ENCODE measurements around the gene UVSSA. TPM values are rescaled to one million over a fixed set of nuclear protein-coding genes. Genes with fewer than 3 reads are reported as not detected.

The UVSSA gene
- total and polyA plus RNA-seq, 2 experiments from 2014 or later, result 2.9 to 4.1 TPM

- Histone ChIP-seq H3K4me1 (ENCODE audit: insufficient read depth) (peaks cover 6% of the 10 kb centered on the region; the same call in 1 of the 2 replicates), H3K4me3 (no peak overlapping the region), H3K9me3 (ENCODE audit: low read depth) (no peaks in the 10 kb centered on the region), H3K27me3 (replicated peaks; ENCODE audit: insufficient read depth) (no peaks in the 10 kb centered on the region), H3K9me2 (ENCODE audit: insufficient read depth) (no peaks in the 10 kb centered on the region), H3K27ac (no peak overlapping the region), H2AFZ (no peak overlapping the region), H3K4me2 (ENCODE audit: unreplicated experiment) (no peak overlapping the region), H4K20me1 (ENCODE audit: insufficient read depth) (no peaks in the 10 kb centered on the region), H3K9ac (no peak overlapping the region), H3K79me2 (ENCODE audit: insufficient read depth) (peaks cover 43% of the 10 kb centered on the region), H3F3A (ENCODE audit: insufficient read depth) (peaks cover 37% of the 10 kb centered on the region), H3K36me3 (ENCODE audit: low read depth) (peaks cover 30% of the 10 kb centered on the region)
- in situ Hi-C loops (cut with MboI), result no loop called here
- WGBS, 2 experiments (ENCODE audit: low coverage in 1 of 2, low lambda C conversion rate in 2 of 2, missing lambda C conversion rate in 2 of 2), result 96 to 98% methylated on average over 16 to 20 of the region's 20 CpGs
- no peak for TF ChIP-seq EZH2phosphoT487 (IDR thresholded peaks at IDR 0.05; ENCODE audit: insufficient read depth, low read depth)
- TF ChIP-seq EZH2 (IDR thresholded peaks at IDR 0.05; ENCODE audit: insufficient read depth, poor library complexity, severe bottlenecking), result no peak
- no peak for DNase-seq
Measured at GRCh38 chr4:1340861-1341260, 6.1 kb upstream of the UVSSA start.

GRCh38 chr4:1342003-1342402 lies 5.0 kb upstream of the UVSSA start:
- Histone ChIP-seq H3F3A (ENCODE audit: insufficient read depth) (peaks cover 26% of the 10 kb centered on the region; the same call in 1 of the 2 replicates), H3K4me1 (ENCODE audit: insufficient read depth) (peaks cover 6% of the 10 kb centered on the region; the same call in 1 of the 2 replicates), H3K9me2 (ENCODE audit: insufficient read depth) (no peaks in the 10 kb centered on the region), H3K79me2 (ENCODE audit: insufficient read depth) (peaks cover 43% of the 10 kb centered on the region), H3K27me3 (replicated peaks; ENCODE audit: insufficient read depth) (no peaks in the 10 kb centered on the region), H4K20me1 (ENCODE audit: insufficient read depth) (no peaks in the 10 kb centered on the region), H2AFZ (no peak overlapping the region), H3K36me3 (ENCODE audit: low read depth) (peaks cover 22% of the 10 kb centered on the region), H3K4me2 (ENCODE audit: unreplicated experiment) (no peak overlapping the region), H3K9ac (no peak overlapping the region), H3K9me3 (ENCODE audit: low read depth) (no peaks in the 10 kb centered on the region), H3K27ac (no peak overlapping the region), H3K4me3 (no peak overlapping the region)
- in situ Hi-C loops (cut with MboI), result no loop called here
- 93 to 97% methylated on average over 1 of the region's 1 CpG for WGBS, 2 experiments (ENCODE audit: low coverage in 1 of 2, low lambda C conversion rate in 2 of 2, missing lambda C conversion rate in 2 of 2)
- peak; percentile 25 for DNase-seq
- TF ChIP-seq EZH2phosphoT487 (IDR thresholded peaks at IDR 0.05; ENCODE audit: insufficient read depth, low read depth), result no peak
- no peak for TF ChIP-seq EZH2 (IDR thresholded peaks at IDR 0.05; ENCODE audit: insufficient read depth, poor library complexity, severe bottlenecking)

GRCh38 chr4:1344696-1345095 lies 2.3 kb upstream of the UVSSA start:
- in situ Hi-C loops (cut with MboI), result no loop called here
- Histone ChIP-seq H3K36me3 (ENCODE audit: low read depth) (peaks cover 5% of the 10 kb centered on the region; the same call in 1 of the 2 replicates), H4K20me1 (ENCODE audit: insufficient read depth) (no peaks in the 10 kb centered on the region), H3K4me2 (ENCODE audit: unreplicated experiment) (no peak overlapping the region), H3K27me3 (replicated peaks; ENCODE audit: insufficient read depth) (no peaks in the 10 kb centered on the region), H3K79me2 (ENCODE audit: insufficient read depth) (peaks cover 57% of the 10 kb centered on the region), H3K9me3 (ENCODE audit: low read depth) (no peaks in the 10 kb centered on the region), H3K9me2 (ENCODE audit: insufficient read depth) (no peaks in the 10 kb centered on the region), H3K4me3 (no peak overlapping the region), H3F3A (ENCODE audit: insufficient read depth) (peaks cover 25% of the 10 kb centered on the region), H2AFZ (no peak overlapping the region), H3K4me1 (ENCODE audit: insufficient read depth) (peaks cover 15% of the 10 kb centered on the region), H3K27ac (no peak overlapping the region), H3K9ac (no peak overlapping the region)
- WGBS, 2 experiments (ENCODE audit: low coverage in 1 of 2, low lambda C conversion rate in 2 of 2, missing lambda C conversion rate in 2 of 2), result 94 to 96% methylated on average over 12 of the region's 12 CpGs
- DNase-seq, result peak; percentile 11
- TF ChIP-seq EZH2phosphoT487 (IDR thresholded peaks at IDR 0.05; ENCODE audit: insufficient read depth, low read depth), result no peak
- no peak for TF ChIP-seq EZH2 (IDR thresholded peaks at IDR 0.05; ENCODE audit: insufficient read depth, poor library complexity, severe bottlenecking)

DNA sequence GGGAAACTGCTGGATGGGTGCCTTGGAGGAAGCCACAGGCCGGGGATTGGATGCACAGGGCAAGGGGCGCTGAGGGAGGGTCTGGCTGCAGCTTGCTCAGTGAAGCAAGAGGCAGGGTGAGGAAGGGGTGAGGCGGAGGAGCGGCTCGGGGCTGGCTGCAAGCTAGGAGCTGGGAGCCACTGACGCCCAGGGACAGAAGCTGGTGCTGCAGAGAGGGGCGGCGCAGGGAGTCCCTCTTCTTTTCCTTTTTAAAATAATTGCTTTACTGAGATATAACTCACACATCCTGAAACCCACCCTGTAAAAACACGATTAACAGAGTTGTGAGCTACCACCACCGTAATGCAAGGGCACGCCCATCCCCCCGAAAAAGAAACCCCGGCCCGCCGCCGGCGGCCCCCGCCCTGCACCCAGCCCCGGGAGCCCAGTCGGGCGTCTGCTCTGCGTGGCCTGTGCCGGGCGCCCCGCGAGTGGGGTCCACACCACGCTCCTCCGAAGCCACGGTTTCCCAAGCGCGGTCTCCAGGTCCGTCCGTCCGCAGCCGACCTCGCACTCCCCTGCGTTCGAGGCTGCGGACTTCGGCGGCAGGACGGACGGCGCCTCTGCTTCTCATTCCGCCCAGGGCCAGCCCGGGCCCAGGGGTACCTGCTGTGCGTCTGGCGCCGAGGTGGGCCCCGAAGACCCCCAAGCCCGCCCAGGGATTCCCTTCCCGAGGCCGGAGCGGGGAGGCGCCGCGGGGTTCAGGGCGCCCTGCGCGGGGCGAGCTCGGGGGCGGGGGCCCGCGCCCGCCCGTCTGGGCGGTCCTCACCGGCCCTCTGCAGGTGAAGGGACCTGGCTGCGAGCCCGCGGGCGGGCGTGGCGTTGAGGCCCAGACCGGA lies 866 bp upstream of the UVSSA start:
- Histone ChIP-seq H3K27ac (peak overlapping the region; percentile 68), H3K9me3 (ENCODE audit: low read depth) (no peaks in the 10 kb centered on the region), H3F3A (ENCODE audit: insufficient read depth) (peaks cover 22% of the 10 kb centered on the region), H3K79me2 (ENCODE audit: insufficient read depth) (peaks cover 52% of the 10 kb centered on the region), H3K4me3 (peak overlapping the region; percentile 81), H4K20me1 (ENCODE audit: insufficient read depth) (no peaks in the 10 kb centered on the region), H3K27me3 (replicated peaks; ENCODE audit: insufficient read depth) (no peaks in the 10 kb centered on the region), H3K4me1 (ENCODE audit: insufficient read depth) (peaks cover 15% of the 10 kb centered on the region), H2AFZ (peak overlapping the region; percentile 79), H3K9me2 (ENCODE audit: insufficient read depth) (no peaks in the 10 kb centered on the region), H3K9ac (peak overlapping the region; percentile 84), H3K4me2 (ENCODE audit: unreplicated experiment) (peak overlapping the region; percentile 90), H3K36me3 (ENCODE audit: low read depth) (no peaks in the 10 kb centered on the region)
- TF ChIP-seq EZH2 (IDR thresholded peaks at IDR 0.05; ENCODE audit: insufficient read depth, poor library complexity, severe bottlenecking) (no peak), EZH2phosphoT487 (IDR thresholded peaks at IDR 0.05; ENCODE audit: insufficient read depth, low read depth) (no peak)
- in situ Hi-C loops (cut with MboI), result no loop called here
- DNase-seq, result peak; percentile 69
- WGBS, 2 experiments (ENCODE audit: low coverage in 1 of 2, low lambda C conversion rate in 2 of 2, missing lambda C conversion rate in 2 of 2), result 1 to 2% methylated on average over 45 to 74 of the region's 76 CpGs
